ENCODE measurements around the gene CROCC.
"Not testable (repeated sequence)": the region's sequence is repeated elsewhere in the genome, so short reads cannot be mapped to it uniquely, and the experiment has no call there.

DNA sequence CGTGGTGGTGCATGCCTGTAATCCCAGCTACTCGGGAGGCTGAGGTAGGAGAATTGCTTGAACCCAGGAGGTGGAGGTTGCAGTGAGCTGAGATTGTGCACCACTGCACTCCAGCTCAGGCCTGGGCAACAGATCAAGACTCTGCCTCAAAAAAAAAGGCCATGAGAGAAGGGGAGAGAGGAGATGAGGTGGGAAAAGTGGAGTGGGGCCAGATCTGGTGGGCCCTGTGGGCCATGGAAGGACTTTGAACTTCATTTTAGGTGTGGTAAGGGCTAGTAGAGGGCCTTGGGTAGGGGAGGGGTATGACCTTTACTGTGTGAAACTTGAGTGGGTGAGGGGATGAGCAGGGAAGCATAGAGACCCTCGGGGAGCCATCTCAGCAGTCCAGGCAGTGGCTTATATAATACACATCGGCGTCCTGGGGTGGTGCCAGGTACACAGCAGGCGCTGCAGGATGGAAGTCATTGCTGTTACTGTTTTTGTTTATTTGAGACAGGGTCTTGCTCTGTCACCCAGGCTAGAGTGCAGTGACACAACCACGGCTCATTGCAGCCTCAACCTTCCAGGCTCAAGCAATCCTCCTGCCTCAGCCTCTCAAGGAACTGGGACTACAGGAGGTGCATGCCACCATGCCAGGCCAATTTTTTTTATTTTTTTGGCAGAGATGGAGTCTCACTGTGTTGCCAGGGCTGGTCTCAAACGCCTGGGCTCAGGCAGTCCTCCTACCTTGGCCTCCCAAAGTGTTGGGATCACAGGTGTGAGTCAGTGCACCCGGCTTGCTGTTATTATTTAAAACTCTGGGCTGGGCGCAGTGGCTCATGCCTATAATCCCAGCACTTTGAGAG, 5.5 kb upstream of the CROCC start:
- not testable (repeated sequence) for TF ChIP-seq POLR2A (IDR thresholded peaks at IDR 0.05)
- TF ChIP-seq, protein P1, sequence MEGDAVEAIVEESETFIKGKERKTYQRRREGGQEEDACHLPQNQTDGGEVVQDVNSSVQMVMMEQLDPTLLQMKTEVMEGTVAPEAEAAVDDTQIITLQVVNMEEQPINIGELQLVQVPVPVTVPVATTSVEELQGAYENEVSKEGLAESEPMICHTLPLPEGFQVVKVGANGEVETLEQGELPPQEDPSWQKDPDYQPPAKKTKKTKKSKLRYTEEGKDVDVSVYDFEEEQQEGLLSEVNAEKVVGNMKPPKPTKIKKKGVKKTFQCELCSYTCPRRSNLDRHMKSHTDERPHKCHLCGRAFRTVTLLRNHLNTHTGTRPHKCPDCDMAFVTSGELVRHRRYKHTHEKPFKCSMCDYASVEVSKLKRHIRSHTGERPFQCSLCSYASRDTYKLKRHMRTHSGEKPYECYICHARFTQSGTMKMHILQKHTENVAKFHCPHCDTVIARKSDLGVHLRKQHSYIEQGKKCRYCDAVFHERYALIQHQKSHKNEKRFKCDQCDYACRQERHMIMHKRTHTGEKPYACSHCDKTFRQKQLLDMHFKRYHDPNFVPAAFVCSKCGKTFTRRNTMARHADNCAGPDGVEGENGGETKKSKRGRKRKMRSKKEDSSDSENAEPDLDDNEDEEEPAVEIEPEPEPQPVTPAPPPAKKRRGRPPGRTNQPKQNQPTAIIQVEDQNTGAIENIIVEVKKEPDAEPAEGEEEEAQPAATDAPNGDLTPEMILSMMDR (IDR thresholded peaks at IDR 0.05) = not testable (repeated sequence)

Measured in gastroesophageal sphincter (tissue), 3 donors.